ENCODE measurements around the gene CARMIL1. TPM values are rescaled to one million over a fixed set of nuclear protein-coding genes. Genes with fewer than 3 reads are reported as not detected.

The CARMIL1 gene
- total RNA-seq, 1 experiment from 2014 or later: 23.6 TPM

DNA sequence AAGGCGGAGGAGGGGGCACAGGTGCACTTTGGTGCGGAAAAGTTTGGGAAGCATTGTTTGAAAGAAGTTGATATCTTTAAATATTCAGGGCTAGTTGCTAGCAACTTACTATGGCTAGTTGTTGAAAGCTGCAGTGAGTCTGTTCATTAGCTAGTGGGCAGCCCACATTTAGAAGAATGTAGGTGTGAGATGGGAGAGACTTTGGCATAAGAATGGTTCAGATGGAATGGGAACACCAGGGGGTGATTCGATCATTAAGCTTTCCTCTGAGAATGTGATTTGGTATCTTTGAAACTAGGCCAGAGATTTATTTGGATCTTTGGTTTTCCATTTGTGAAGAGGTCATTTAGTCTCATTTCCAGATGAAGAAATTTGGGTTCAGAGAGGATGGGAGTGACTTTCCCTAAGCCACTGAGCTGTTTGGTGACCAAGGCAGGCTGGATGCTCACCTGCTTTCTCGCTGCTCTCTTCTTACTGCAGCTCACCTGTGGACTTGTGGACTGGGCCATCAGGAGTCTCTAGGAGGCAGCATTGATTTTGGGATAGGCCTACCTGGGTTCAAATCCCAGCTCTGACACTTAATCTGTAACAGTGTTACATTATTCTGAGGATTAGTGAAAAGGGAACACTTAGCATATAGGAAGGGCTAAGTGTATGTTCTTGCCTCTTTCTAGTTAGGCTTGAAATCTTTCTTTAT lies 62.9 kb downstream of the CARMIL1 start:
- no peak overlapping the region for H4K5ac ChIP-seq (ENCODE audit: insufficient read length, low read depth, low read length)
- H3K79me2 ChIP-seq (ENCODE audit: insufficient read depth, low read length): peaks cover 12% of the 10 kb centered on the region; the same call in 1 of the 2 replicates
- H2AFZ ChIP-seq (ENCODE audit: low read length): no peak overlapping the region
- H3K27ac ChIP-seq (ENCODE audit: insufficient read length, low read depth, low read length): peak overlapping the region; percentile 58
- peak overlapping the region; percentile 39 for H3K18ac ChIP-seq (ENCODE audit: insufficient read length, low read depth, low read length)
- H3K14ac ChIP-seq (ENCODE audit: insufficient read depth, low read length): no peak overlapping the region
- no peak overlapping the region for H3K9ac ChIP-seq (ENCODE audit: extremely low read depth, insufficient read length, low read length)
- peaks cover 7% of the 10 kb centered on the region for H3K79me1 ChIP-seq (ENCODE audit: insufficient read depth, low read depth, low read length, poor library complexity, severe bottlenecking)
- H4K91ac ChIP-seq (ENCODE audit: insufficient read length, low read depth, low read length): no peak overlapping the region
- H3K4me1 ChIP-seq (ENCODE audit: insufficient read depth, low read length): peaks cover 16% of the 10 kb centered on the region
- no peak overlapping the region for H2BK5ac ChIP-seq (ENCODE audit: insufficient read length, low read length)
- H2BK20ac ChIP-seq (ENCODE audit: low read depth, low read length, poor library complexity, severe bottlenecking): no peak overlapping the region
- H3K23me2 ChIP-seq (ENCODE audit: insufficient read length, low read depth, low read length, poor library complexity, severe bottlenecking): no peaks in the 10 kb centered on the region
- H3K23ac ChIP-seq (ENCODE audit: insufficient read length, low read depth, low read length): no peak overlapping the region
- no peak overlapping the region for H2BK120ac ChIP-seq (ENCODE audit: low read depth, low read length, poor library complexity, severe bottlenecking)
- no CpG with 5 or more reads among the region's 4 CpGs for WGBS (ENCODE audit: extremely low coverage, insufficient read length, low lambda C conversion rate)
- TF ChIP-seq CTCF (conservative IDR thresholded peaks at IDR 0.05): peak; percentile 23; the same call in 2 of the 3 replicates
- Mint-ChIP-seq H3K4me3 (peak overlapping the region in 1 of 2 experiments; percentile 27; a peak in 2 of 5 replicates), H3K36me3 (ENCODE audit: insufficient read depth in 1 of 3, low read depth in 3 of 3) (no peaks in the 10 kb centered on the region), H3K9me3 (no peaks in the 10 kb centered on the region), H3K27ac (peak overlapping the region; percentile 76 to 94 (median 92)), H3K27me3 (ENCODE audit: low read depth) (no peaks in the 10 kb centered on the region), H3K4me1 (peaks cover 29 to 41% of the 10 kb centered on the region in 2 experiments)
- no peaks in the 10 kb centered on the region for H3K9me3 ChIP-seq (ENCODE audit: control insufficient read depth, low read depth, low read length)
- H4K8ac ChIP-seq (replicated peaks; ENCODE audit: insufficient read length, low read depth, low read length): no peak overlapping the region
- H3T11ph ChIP-seq (ENCODE audit: low read length): no peak overlapping the region
- H2AK5ac ChIP-seq (ENCODE audit: insufficient read length, low read length): no peak overlapping the region
- peak overlapping the region; percentile 41 for H2BK12ac ChIP-seq (ENCODE audit: insufficient read length, low read depth, low read length)
- no peaks in the 10 kb centered on the region for H3K27me3 ChIP-seq (ENCODE audit: insufficient read depth, low read length)
- DNase-seq: peak; percentile 45
- H3K56ac ChIP-seq (ENCODE audit: insufficient read length, low read depth, low read length): no peak overlapping the region
- peak overlapping the region; percentile 36 for H3K4me2 ChIP-seq (ENCODE audit: insufficient read depth, insufficient read length, low read length)
- no peak overlapping the region; the same call in 1 of the 2 replicates for H3K4ac ChIP-seq (ENCODE audit: low read depth, low read length)
- H4K20me1 ChIP-seq (ENCODE audit: control insufficient read depth, insufficient read depth, insufficient read length): no peaks in the 10 kb centered on the region
- H2BK15ac ChIP-seq (ENCODE audit: low read depth, low read length): no peak overlapping the region

Data from H9 (cell line).